Hepatocyte (in vitro differentiated cells): Measurements from ENCODE around the gene SCYGR4.

Experiments
- EZH2 ChIP-seq: fragments of 200-600 bp; sonication (generic); IDR thresholded peaks from 2 replicates; pipeline ENCODE4 v1.6.1; 2016; ENCODE audit warnings: antibody characterized with exemption, mild to moderate bottlenecking, borderline replicate concordance
- TF ChIP-seq, protein P1 (sequence below): fragments of 200-600 bp; sonication (generic); IDR thresholded peaks from 2 replicates; pipeline ENCODE4 v1.5.1; 2016; ENCODE audit warnings: antibody characterized with exemption, mild to moderate bottlenecking; ENCODE audit not compliant: poor library complexity

- TF ChIP-seq, protein P1, sequence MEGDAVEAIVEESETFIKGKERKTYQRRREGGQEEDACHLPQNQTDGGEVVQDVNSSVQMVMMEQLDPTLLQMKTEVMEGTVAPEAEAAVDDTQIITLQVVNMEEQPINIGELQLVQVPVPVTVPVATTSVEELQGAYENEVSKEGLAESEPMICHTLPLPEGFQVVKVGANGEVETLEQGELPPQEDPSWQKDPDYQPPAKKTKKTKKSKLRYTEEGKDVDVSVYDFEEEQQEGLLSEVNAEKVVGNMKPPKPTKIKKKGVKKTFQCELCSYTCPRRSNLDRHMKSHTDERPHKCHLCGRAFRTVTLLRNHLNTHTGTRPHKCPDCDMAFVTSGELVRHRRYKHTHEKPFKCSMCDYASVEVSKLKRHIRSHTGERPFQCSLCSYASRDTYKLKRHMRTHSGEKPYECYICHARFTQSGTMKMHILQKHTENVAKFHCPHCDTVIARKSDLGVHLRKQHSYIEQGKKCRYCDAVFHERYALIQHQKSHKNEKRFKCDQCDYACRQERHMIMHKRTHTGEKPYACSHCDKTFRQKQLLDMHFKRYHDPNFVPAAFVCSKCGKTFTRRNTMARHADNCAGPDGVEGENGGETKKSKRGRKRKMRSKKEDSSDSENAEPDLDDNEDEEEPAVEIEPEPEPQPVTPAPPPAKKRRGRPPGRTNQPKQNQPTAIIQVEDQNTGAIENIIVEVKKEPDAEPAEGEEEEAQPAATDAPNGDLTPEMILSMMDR = no peak
- TF ChIP-seq EZH2 = no peak
Measured at GRCh38 chr2:227634201-227634600, 16.9 kb downstream of the SCYGR4 start.
